Stimulated activated CD8-positive, alpha-beta memory T cell treated with anti-CD3 and anti-CD28 coated beads, Interleukin-4, amount 100 ng/mL, for 24 hours (primary cell): ENCODE results near the gene TTC16.

Experiments used
- DNase-seq: peaks from one replicate; pipeline ENCODE4 v3.0.0-alpha.2; 2020; ENCODE audit warnings: low read depth

Gene TTC16, protein sequence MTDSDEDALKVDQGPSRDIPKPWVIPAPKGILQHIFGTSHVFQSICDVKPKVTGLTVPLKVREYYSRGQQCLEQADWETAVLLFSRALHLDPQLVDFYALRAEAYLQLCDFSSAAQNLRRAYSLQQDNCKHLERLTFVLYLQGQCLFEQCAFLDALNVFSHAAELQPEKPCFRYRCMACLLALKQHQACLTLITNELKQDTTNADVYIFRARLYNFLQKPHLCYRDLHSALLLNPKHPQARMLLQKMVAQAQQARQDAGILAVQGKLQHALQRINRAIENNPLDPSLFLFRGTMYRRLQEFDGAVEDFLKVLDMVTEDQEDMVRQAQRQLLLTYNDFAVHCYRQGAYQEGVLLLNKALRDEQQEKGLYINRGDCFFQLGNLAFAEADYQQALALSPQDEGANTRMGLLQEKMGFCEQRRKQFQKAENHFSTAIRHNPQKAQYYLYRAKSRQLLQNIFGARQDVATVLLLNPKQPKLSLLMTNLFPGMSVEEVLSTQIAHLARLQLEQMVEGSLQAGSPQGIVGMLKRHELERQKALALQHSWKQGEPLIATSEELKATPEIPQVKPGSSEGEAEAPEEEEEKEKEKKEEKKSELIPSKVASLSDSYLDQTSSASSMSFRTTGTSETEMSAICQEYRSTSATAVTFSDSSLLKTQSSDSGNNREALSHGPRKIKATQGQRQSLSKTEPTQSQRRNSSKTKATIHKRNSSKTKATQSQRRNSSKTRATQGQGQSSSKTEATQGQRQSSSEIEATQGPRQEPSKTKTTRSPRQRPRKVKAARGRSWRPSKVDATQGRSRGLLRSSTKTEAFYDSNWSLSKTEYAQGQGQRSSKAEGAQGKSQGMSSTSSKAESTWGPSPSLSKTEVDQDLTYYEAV

GRCh38 chr9:127715470-127716337 is at the start of gene TTC16, which contains the start of gene PTRH1:
Gene TTC16 (plus strand): TSS chr9:127716079. CDS start chr9:127716146, 67 bp downstream.
Gene PTRH1 (minus strand): TSS chr9:127715663. CDS start chr9:127715639, 24 bp downstream.
- peak; percentile 97 for DNase-seq

DNA sequence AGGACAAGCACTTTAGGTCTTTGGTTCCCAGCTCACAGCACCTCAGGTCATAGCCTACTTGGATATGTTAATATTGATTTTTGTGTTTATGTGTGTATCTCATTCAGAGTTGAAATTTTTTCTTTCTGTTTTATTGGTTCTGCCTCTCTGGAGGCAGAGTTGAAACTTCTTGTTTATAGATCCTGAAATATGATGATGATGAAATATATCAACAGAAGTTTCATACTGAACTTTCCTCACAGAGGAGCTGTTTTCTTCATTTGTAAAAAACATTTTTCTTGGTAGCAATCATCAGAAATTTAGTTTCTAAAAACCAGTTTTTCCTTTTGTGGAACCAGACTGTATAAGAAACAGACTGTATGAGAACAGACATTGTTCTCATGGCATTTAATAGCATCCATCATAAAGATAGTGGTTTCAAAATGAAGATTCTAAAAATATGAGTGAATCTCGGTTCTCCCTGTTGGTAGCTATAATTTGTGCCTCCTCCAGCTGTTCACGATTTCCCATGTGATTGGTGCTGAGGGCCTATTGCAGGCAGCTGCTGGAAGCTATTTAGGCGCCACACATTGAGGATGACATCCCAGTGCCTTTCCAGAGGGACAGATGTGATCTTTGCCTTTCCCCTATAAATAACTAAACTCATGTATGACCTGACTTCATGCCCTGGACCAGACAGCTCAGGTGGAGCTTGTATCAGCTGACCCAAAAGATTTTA is 48.6 kb upstream of the TTC16 start:
- DNase-seq, result no peak

DNA sequence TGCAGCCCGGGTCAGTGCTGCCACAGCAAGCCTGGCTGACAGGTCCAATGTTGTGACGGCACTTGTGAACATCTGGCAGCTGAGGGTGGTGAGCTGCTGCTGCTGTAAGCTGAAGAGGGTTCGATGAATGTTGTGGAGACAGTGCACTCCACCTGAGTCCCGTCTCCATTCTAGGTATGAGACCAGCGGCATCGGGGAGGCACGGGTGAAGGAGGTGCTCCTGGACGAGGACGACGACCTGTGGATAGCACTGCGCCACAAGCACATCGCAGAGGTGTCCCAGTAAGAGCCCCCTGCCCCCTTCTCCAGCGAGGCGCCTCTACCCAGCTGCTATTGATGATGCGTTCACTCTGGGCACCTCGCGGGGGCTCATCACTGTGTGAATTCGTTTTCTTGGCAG is 48.0 kb upstream of the TTC16 start:
- no peak for DNase-seq

DNA sequence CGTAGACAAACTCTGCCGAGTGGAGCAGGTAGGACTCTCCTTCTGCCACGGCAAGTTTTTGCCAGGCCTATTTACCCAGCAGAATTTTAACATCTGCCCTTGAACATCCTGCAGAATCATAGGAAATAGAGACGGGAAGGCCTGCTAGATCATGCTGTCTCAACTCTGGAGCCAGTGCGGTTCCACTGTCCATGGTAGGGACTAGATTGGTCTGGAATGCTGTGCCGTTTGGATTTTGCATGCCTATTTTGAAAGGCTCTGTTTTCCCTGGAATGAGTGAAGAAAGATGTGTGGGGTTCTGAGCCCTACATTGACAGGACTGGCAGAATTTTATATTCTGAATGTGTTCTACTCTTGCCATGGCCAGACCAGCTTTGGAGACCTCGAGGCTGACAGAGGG is 42.6 kb upstream of the TTC16 start:
- DNase-seq, result no peak

GRCh38 chr9:127676638-127677037 is 39.2 kb upstream of the TTC16 start:
- DNase-seq, result no peak

DNA sequence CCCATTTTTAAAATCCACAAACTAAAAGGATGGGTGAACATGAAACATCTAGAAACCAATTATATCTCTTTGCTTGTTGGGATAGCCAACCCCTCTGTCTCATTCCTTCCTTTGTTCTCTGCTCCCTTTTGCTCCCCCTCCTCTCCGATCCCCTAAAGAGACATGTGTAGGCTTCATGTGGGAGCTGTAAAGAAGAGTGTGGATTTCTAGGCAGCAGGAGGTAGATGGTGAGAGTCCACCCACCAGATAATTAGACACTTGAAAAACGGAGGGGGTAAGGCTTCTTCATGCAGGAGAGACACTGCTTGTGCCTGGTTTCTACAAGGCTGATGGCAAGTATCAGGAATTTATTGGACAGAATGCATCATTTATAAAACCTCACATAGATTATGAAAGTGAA is 36.4 kb upstream of the TTC16 start:
- DNase-seq, result no peak

GRCh38 chr9:127680226-127680625 is 35.7 kb upstream of the TTC16 start:
- no peak for DNase-seq

- no peak for DNase-seq
Measured at GRCh38 chr9:127680846-127681245, 35.0 kb upstream of the TTC16 start.

DNA sequence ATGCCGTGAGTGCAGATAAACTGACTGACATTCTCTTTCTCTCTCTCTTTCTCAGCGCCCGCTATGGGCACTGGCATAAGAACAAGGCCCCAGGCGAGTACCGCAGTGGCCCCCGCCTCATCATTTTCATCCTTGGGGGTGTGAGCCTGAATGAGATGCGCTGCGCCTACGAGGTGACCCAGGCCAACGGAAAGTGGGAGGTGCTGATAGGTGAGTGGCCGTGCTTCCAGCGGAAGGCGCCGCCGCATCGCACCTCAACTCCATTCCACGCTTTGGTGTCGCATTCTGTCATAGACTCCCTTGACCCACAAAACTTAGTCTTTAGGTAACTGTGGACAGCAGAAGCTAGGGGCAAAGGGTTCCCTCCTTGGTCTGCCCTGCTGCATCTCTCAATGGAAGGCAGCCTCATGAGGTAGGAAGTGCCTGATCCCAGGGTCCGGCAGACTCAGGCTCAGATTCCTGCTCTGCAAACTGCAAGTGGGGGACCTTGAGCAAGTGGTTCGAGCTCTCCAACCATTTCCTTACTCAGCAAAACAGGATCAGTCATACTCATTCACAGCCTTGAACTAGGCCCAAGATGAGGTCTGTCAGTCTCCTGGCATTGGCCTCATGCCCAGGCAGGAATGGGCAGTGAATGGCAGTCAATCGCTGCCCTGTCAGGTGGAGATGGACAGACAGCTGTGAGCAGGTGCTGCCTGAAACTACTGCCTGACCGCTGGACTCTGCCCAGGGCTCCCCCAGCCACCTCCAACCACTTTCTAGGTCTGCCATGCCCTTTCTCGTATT is 33.3 kb upstream of the TTC16 start:
- DNase-seq, result no peak

DNA sequence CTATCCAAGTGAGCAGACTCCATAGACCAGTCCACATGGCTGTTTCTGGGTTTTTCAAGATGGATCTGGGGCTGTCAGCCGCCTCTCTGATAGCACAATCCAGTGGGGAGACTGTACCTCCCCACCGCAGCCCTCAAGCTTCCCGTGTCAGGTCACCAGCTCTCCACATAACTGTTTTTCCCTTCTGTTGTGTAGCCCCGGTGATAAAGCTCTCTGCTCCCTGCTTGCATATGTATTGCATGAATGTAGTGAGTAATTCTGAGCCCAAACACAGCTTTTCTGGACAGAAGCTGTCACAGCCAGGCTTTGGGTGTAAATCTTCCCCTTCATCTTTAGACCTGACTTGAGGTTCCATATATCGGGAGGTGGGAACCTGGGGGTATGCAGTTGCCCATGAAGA is 32.2 kb upstream of the TTC16 start:
- no peak for DNase-seq

- no peak for DNase-seq
Measured at GRCh38 chr9:127684576-127684975, 31.3 kb upstream of the TTC16 start.

GRCh38 chr9:127686461-127687393 is 29.2 kb upstream of the TTC16 start:
- DNase-seq, result no peak

- no peak for DNase-seq
Measured at GRCh38 chr9:127689329-127690000, 26.4 kb upstream of the TTC16 start.

GRCh38 chr9:127690735-127691134 is 25.1 kb upstream of the TTC16 start:
- DNase-seq, result no peak

DNA sequence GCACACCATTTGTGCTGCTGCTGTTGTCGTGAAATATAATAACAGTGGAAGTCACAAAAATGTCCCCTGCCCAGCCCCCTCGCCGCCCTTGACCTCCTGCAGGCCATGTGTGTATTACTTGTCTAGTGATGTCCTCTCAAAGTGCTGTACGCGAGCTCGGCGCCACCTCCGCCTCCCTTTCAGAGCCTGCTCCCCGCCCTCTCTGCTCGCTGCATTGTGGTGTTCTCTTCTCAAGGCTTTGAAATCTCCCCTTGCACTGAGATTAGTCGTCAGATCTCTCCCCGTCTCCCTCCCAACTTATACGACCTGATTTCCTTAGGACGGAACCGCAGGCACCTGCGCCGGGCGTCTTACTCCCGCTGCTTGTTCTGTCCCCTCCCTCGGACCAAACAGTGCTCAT is 23.8 kb upstream of the TTC16 start:
- no peak for DNase-seq

GRCh38 chr9:127693143-127693542 is 22.7 kb upstream of the TTC16 start:
- DNase-seq, result no peak

- no peak for DNase-seq
Measured at GRCh38 chr9:127693697-127694096, 22.2 kb upstream of the TTC16 start.

DNA sequence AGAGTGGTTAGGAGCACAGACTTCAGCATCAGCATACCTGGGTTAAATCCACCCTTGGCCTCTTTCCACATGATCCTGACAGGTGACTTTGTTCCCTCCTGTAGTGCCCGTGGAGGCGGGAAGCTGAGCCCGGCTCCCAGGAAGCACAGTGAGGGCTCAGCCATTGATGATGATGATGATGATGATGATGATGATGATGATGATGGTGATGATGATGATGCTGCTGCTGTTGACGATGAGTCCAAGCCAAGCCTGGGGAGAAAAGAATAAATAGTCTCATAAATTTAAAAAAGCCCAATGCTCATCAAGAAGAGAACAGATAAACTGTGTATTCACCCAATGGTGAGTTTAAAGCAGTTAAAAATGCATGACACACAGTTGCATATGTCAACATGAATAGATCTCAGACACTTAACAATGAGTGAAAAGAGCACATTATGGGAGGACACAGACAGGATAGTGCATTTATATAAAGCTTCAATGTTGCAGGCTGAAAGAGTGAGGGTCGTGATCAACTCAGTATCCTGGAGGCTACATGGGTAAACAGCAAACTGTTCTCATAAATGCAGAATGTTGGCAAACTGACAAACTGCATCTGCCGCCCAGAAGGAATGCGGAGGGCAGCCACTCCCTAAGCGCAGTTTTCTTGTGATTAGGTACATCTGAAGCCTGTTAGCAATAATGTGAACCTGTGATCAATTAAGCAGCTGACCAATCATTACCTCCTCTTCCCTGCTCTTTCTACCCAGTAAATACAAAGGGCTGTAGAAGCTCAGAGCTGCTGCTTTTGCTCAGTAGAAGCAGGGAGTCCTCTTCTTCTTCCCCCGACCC is 20.8 kb upstream of the TTC16 start:
- DNase-seq, result no peak
